MCF 10A (cell line): ENCODE results near the gene ZBTB7C. TPM values are rescaled to one million over a fixed set of nuclear protein-coding genes. Genes with fewer than 3 reads are reported as not detected.

Experiments used
- BruUV-seq: library from RNA; stranded (reverse); fragments of 400-500 nt; replicated peaks from 2 replicates; lab custom pipeline; 2021; lab: Mats Ljungman, UMichigan
- CTCF ChIA-PET: fragments of 300-600 bp; sonication (Branson Sonifier 250); formaldehyde crosslinking; extraction: SDS; loops from one replicate; lab custom pipeline; 2021; ENCODE audit warnings: antibody characterized with exemption, inconsistent platforms; lab: Yijun Ruan, JAX
- POLR2A ChIA-PET: fragments of 300-600, 350-650 bp; sonication (Branson Sonifier 250); formaldehyde crosslinking; extraction: SDS; loops from one replicate; lab custom pipeline; 2020; ENCODE audit warnings: antibody characterized with exemption, inconsistent platforms; lab: Yijun Ruan, JAX
- DNase-seq: peaks from one replicate; pipeline ENCODE4 v3.0.0-alpha.2; 2018; ENCODE audit not compliant: unreplicated experiment
- H3K27ac Mint-ChIP-seq: one replicate; pipeline ENCODE4 v1.8.0; 2022; ENCODE audit warnings: mild to moderate bottlenecking, low read depth, mixed read lengths; ENCODE audit not compliant: unreplicated experiment
- H3K27me3 Mint-ChIP-seq: one replicate; pipeline ENCODE4 v1.8.0; 2022; ENCODE audit warnings: mixed read lengths; ENCODE audit not compliant: insufficient read depth, unreplicated experiment
- H3K36me3 Mint-ChIP-seq: one replicate; pipeline ENCODE4 v1.8.0; 2022; ENCODE audit warnings: mild to moderate bottlenecking, moderate library complexity, mixed read lengths; ENCODE audit not compliant: insufficient read depth, unreplicated experiment
- H3K4me1 Mint-ChIP-seq: one replicate; pipeline ENCODE4 v1.8.0; 2022; ENCODE audit warnings: mixed read lengths; ENCODE audit not compliant: insufficient read depth, unreplicated experiment
- H3K4me3 Mint-ChIP-seq: one replicate; pipeline ENCODE4 v1.8.0; 2022; ENCODE audit warnings: mild to moderate bottlenecking, moderate library complexity, mixed read lengths; ENCODE audit not compliant: unreplicated experiment
- H3K9me3 Mint-ChIP-seq: one replicate; pipeline ENCODE4 v1.8.0; 2022; ENCODE audit warnings: mixed read lengths; ENCODE audit not compliant: unreplicated experiment
- intact Hi-C: fragments of 100-400 bp; cut with micrococcal nuclease; formaldehyde crosslinking; loops from 2 replicates; pipeline ENCODE4 v1.14.1; 2022
- total RNA-seq: library from RNA; stranded (reverse); gene quantifications from 2 replicates; pipeline ENCODE4 v1.2.3, GENCODE V29; 2022
- TF ChIP-seq, protein P1 (sequence below): fragments of 200-600 bp; IDR thresholded peaks from one replicate; pipeline ENCODE4 v1.8.0; 2022; ENCODE audit warnings: antibody characterized with exemption, mild to moderate bottlenecking; ENCODE audit not compliant: unreplicated experiment

The ZBTB7C gene
- total RNA-seq, 1 experiment from 2014 or later = 0.42 TPM

DNA sequence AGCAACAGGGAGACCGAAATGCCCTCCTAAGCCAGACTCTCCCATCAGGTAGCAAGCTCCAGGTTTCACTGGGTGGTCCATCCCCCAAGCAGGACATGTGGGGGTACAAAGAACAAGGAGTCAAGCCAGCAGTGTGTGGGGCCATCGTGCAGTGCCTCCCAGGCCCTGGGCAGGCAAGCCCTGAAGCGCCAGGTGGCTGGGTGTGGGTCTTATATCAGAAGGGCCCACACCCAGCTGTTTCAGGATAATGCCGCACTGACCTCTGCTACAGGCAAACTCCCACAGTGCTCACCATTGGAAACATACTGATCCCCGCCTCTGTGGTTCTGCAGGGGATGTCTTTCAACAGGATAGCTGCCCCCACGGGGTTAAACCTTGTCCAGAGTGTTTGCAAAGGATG lies 304.5 kb downstream of the ZBTB7C start:
- no peaks in the 10 kb centered on the region for H3K36me3 Mint-ChIP-seq
- ChIA-PET CTCF (interaction anchor here (0.6 kb wide), 1 partner anchor 1236 kb away, joined by 3 read pairs; no protein-coding TSS in a partner anchor), POLR2A (no interaction called here)
- no peak overlapping the region for H3K4me3 Mint-ChIP-seq
- no peak for DNase-seq
- H3K9me3 Mint-ChIP-seq = no peaks in the 10 kb centered on the region
- H3K4me1 Mint-ChIP-seq = peaks cover 6% of the 10 kb centered on the region
- no TSS peak for BruUV-seq
- TF ChIP-seq, protein P1, sequence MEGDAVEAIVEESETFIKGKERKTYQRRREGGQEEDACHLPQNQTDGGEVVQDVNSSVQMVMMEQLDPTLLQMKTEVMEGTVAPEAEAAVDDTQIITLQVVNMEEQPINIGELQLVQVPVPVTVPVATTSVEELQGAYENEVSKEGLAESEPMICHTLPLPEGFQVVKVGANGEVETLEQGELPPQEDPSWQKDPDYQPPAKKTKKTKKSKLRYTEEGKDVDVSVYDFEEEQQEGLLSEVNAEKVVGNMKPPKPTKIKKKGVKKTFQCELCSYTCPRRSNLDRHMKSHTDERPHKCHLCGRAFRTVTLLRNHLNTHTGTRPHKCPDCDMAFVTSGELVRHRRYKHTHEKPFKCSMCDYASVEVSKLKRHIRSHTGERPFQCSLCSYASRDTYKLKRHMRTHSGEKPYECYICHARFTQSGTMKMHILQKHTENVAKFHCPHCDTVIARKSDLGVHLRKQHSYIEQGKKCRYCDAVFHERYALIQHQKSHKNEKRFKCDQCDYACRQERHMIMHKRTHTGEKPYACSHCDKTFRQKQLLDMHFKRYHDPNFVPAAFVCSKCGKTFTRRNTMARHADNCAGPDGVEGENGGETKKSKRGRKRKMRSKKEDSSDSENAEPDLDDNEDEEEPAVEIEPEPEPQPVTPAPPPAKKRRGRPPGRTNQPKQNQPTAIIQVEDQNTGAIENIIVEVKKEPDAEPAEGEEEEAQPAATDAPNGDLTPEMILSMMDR = no peak
- H3K27me3 Mint-ChIP-seq = peaks cover 59% of the 10 kb centered on the region
- intact Hi-C loops = loop anchor here (10.0 kb wide), 1 partner anchor 70 kb away; no protein-coding TSS in a partner anchor
- no peak overlapping the region for H3K27ac Mint-ChIP-seq

GRCh38 chr18:48100651-48101165 lies 308.5 kb downstream of the ZBTB7C start:
- Mint-ChIP-seq H3K9me3 (no peaks in the 10 kb centered on the region), H3K4me3 (no peak overlapping the region), H3K27ac (no peak overlapping the region), H3K27me3 (peaks cover 51% of the 10 kb centered on the region), H3K36me3 (no peaks in the 10 kb centered on the region), H3K4me1 (no peaks in the 10 kb centered on the region)
- no TSS peak for BruUV-seq
- ChIA-PET CTCF (no interaction called here), POLR2A (no interaction called here)
- DNase-seq = no peak
- TF ChIP-seq, protein P1 = no peak
- intact Hi-C loops = loop anchor here (10.0 kb wide), 1 partner anchor 66 kb away; no protein-coding TSS in a partner anchor

DNA sequence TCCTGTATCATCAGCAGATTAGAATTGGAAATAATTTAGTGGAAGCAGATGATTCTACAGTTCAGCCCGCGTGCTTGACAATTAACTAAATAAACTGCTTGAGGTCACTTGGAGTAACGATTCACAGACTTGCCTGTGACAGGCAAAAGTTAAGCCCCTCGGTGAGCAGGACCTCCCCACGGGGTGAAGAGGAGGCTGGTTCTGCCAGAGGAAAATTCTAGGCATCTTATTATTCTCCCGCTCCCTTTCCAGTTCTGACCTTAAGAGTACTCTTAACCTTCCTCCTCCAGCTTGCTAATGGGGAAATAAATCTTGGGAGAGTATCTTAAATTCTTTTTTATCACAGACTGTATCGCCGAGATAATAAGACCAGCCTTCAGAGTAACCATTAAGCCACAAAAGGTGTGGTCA lies 309.0 kb downstream of the ZBTB7C start:
- TF ChIP-seq, protein P1 = no peak
- Mint-ChIP-seq H3K36me3 (no peaks in the 10 kb centered on the region), H3K27me3 (peaks cover 48% of the 10 kb centered on the region), H3K27ac (no peak overlapping the region), H3K4me3 (no peak overlapping the region), H3K9me3 (no peaks in the 10 kb centered on the region), H3K4me1 (no peaks in the 10 kb centered on the region)
- DNase-seq = no peak
- BruUV-seq = no TSS peak
- intact Hi-C loops = loop anchor here (10.0 kb wide), 1 partner anchor 65 kb away; no protein-coding TSS in a partner anchor
- ChIA-PET CTCF (no interaction called here), POLR2A (no interaction called here)

DNA sequence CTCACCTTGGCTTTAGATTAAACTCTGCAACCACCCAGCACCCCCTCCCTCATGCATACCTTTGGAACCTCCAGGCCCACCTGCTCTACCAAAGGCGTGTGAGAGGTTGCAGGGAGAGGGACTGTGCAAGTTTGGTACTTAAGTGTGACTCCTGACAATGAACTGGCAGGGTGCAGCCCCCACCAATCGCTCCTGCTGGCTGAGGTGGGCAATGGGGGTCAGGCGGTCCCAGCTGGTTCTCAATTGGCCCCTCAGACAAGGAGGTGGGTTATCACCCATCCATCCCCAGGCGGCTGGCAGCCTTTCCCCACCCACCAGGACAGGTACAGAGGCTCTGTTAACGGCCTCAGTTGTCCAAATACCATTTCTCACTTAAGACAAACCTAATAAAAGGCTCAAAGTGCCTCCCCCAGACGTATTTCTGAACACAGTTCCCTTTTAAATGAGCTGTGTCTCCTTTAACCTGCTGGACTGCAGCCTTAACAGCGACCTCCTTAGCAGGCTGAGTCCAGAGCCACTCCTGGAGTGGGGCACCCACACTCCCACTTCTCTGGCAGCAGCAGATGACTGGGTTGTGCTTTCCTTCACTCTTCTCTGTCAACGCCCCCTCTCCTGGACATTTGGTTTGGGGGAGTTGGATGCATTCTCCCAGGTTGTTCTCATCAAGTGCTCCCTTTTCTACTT lies 309.6 kb downstream of the ZBTB7C start:
- no peak for DNase-seq
- TF ChIP-seq, protein P1 = no peak
- no peaks in the 10 kb centered on the region for H3K36me3 Mint-ChIP-seq
- BruUV-seq = no TSS peak
- POLR2A ChIA-PET = no interaction called here
- intact Hi-C loops = loop anchor here (10.0 kb wide), 1 partner anchor 65 kb away; no protein-coding TSS in a partner anchor
- H3K9me3 Mint-ChIP-seq = no peaks in the 10 kb centered on the region
- no peaks in the 10 kb centered on the region for H3K4me1 Mint-ChIP-seq
- H3K27me3 Mint-ChIP-seq = peaks cover 50% of the 10 kb centered on the region
- CTCF ChIA-PET = no interaction called here
- H3K4me3 Mint-ChIP-seq = no peak overlapping the region
- no peak overlapping the region for H3K27ac Mint-ChIP-seq
